ENCODE results near the gene TBC1D13. TPM values are rescaled to one million over a fixed set of nuclear protein-coding genes. Genes with fewer than 3 reads are reported as not detected.
"Not testable (repeated sequence)": the region's sequence is repeated elsewhere in the genome, so short reads cannot be mapped to it uniquely, and the experiment has no call there.

The TBC1D13 gene
- total RNA-seq, 2 experiments from 2014 or later: 26.1 to 29.2 TPM

GRCh38 chr9:128771094-128771721, 15.8 kb upstream of the TBC1D13 start:
- POLR2A ChIA-PET: interaction anchor here (0.7 to 2.9 kb wide), 11 partner anchors 11 to 219 kb away, joined by 3 to 18 read pairs (median 4); partner anchors contain the start of genes ENDOG, PKN3, SPOUT1 and SPTAN1
- Mint-ChIP-seq H3K4me3 (peak overlapping the region; percentile 98), H3K4me1 (peaks cover 14% of the 10 kb centered on the region), H3K27ac (peak overlapping the region; percentile 97), H3K27me3 (no peaks in the 10 kb centered on the region), H3K36me3 (no peaks in the 10 kb centered on the region), H3K9me3 (no peaks in the 10 kb centered on the region)
- DNase-seq: no peak
- peak; percentile 11 for ATAC-seq (ENCODE audit: low read depth)

GRCh38 chr9:128771745-128772519, 15.1 kb upstream of the TBC1D13 start, which contains the start of gene ZER1:
Gene ZER1, minus strand, starts transcription at chr9:128771927. Its CDS starts 16,362 bp downstream, at chr9:128755565.
- no peaks in the 10 kb centered on the region for H3K9me3 Mint-ChIP-seq
- no peaks in the 10 kb centered on the region for H3K27me3 Mint-ChIP-seq
- H3K36me3 Mint-ChIP-seq: no peaks in the 10 kb centered on the region
- H3K27ac Mint-ChIP-seq: peak within 1 kb of the TSS; percentile 97
- peak within 1 kb of the TSS; percentile 98 for H3K4me3 Mint-ChIP-seq
- peak; percentile 98 for DNase-seq
- POLR2A ChIA-PET: interaction anchor here (0.7 to 2.9 kb wide), 10 partner anchors 14 to 854 kb away, joined by 3 to 18 read pairs (median 4); partner anchors contain the start of genes ENDOG, NTMT1, SPOUT1 and ZDHHC12
- ATAC-seq (ENCODE audit: low read depth): peak; percentile 90
- peaks cover 14% of the 10 kb centered on the region for H3K4me1 Mint-ChIP-seq

GRCh38 chr9:128773049-128773448, 14.0 kb upstream of the TBC1D13 start:
- no peaks in the 10 kb centered on the region for H3K27me3 Mint-ChIP-seq
- H3K36me3 Mint-ChIP-seq: no peaks in the 10 kb centered on the region
- ATAC-seq (ENCODE audit: low read depth) (no peak), DNase-seq (no peak)
- H3K4me1 Mint-ChIP-seq: peaks cover 14% of the 10 kb centered on the region
- no peaks in the 10 kb centered on the region for H3K9me3 Mint-ChIP-seq
- peak overlapping the region; percentile 28 for H3K4me3 Mint-ChIP-seq
- POLR2A ChIA-PET: interaction anchor here (0.7 to 2.9 kb wide), 3 partner anchors 15 to 853 kb away, joined by 3 to 18 read pairs (median 4); partner anchors contain the start of genes NTMT1 and ZDHHC12
- H3K27ac Mint-ChIP-seq: peak overlapping the region; percentile 64

- POLR2A ChIA-PET: interaction anchor here (0.7 kb wide), 1 partner anchor 91 kb away, joined by 3 read pairs; no protein-coding TSS in a partner anchor
These were observed 12.2 kb upstream of the TBC1D13 start for GRCh38 chr9:128774804-128775203.

GRCh38 chr9:128780093-128780492, 7.0 kb upstream of the TBC1D13 start:
- H3K27ac Mint-ChIP-seq; H3K36me3 Mint-ChIP-seq; ATAC-seq (ENCODE audit: low read depth); H3K27me3 Mint-ChIP-seq; POLR2A ChIA-PET; H3K9me3 Mint-ChIP-seq; H3K4me3 Mint-ChIP-seq; DNase-seq; H3K4me1 Mint-ChIP-seq: not testable (repeated sequence)

More at GRCh38 chr9:128774804-128775203, 12.2 kb upstream of the TBC1D13 start:
- H3K27me3 Mint-ChIP-seq: no peaks in the 10 kb centered on the region
- no peak overlapping the region for H3K27ac Mint-ChIP-seq
- H3K9me3 Mint-ChIP-seq: no peaks in the 10 kb centered on the region
- no peaks in the 10 kb centered on the region for H3K36me3 Mint-ChIP-seq
- no peak for ATAC-seq (ENCODE audit: low read depth)
- no peak for DNase-seq
- no peak overlapping the region for H3K4me3 Mint-ChIP-seq
- H3K4me1 Mint-ChIP-seq: peaks cover 12% of the 10 kb centered on the region

- ATAC-seq (ENCODE audit: low read depth) (no peak), DNase-seq (no peak)
- H3K4me3 Mint-ChIP-seq: no peak overlapping the region
- H3K27me3 Mint-ChIP-seq: no peaks in the 10 kb centered on the region
- H3K27ac Mint-ChIP-seq: no peak overlapping the region
- no peaks in the 10 kb centered on the region for H3K9me3 Mint-ChIP-seq
- POLR2A ChIA-PET: interaction anchor here (1.0 to 1.4 kb wide), 2 partner anchors 10 to 57 kb away, joined by 3 read pairs; no protein-coding TSS in a partner anchor
- no peaks in the 10 kb centered on the region for H3K36me3 Mint-ChIP-seq
- peaks cover 3% of the 10 kb centered on the region for H3K4me1 Mint-ChIP-seq
These were observed 5.6 kb upstream of the TBC1D13 start for GRCh38 chr9:128781187-128782070.

- Mint-ChIP-seq H3K27ac (no peak overlapping the region), H3K9me3 (no peaks in the 10 kb centered on the region), H3K4me1 (peaks cover 4% of the 10 kb centered on the region), H3K36me3 (no peaks in the 10 kb centered on the region), H3K27me3 (no peaks in the 10 kb centered on the region), H3K4me3 (no peak overlapping the region)
- ATAC-seq (ENCODE audit: low read depth) (no peak), DNase-seq (no peak)
- POLR2A ChIA-PET: interaction anchor here (1.4 kb wide), 1 partner anchor 12 kb away, joined by 3 read pairs; no protein-coding TSS in a partner anchor
These were observed 4.4 kb upstream of the TBC1D13 start for GRCh38 chr9:128782669-128783068.

GRCh38 chr9:128785427-128785826, 1.6 kb upstream of the TBC1D13 start:
- no peaks in the 10 kb centered on the region for H3K27me3 Mint-ChIP-seq
- POLR2A ChIA-PET: no interaction called here
- peaks cover 8% of the 10 kb centered on the region for H3K4me1 Mint-ChIP-seq

GRCh38 chr9:128787659-128788058, 606 bp downstream of the TBC1D13 start:
- no peak for DNase-seq
- no peak for ATAC-seq (ENCODE audit: low read depth)
- peaks cover 5% of the 10 kb centered on the region for H3K4me1 Mint-ChIP-seq
- no peaks in the 10 kb centered on the region for H3K27me3 Mint-ChIP-seq
- POLR2A ChIA-PET: interaction anchor here (0.6 to 2.1 kb wide), 5 partner anchors 16 to 136 kb away, joined by 3 to 18 read pairs (median 5); partner anchors contain the start of genes ENDOG, ZDHHC12 and ZER1
- peak overlapping the region; percentile 100 for H3K4me3 Mint-ChIP-seq
- peak overlapping the region; percentile 96 for H3K27ac Mint-ChIP-seq
- peaks cover 2% of the 10 kb centered on the region for H3K36me3 Mint-ChIP-seq
- H3K9me3 Mint-ChIP-seq: no peaks in the 10 kb centered on the region

More at GRCh38 chr9:128785427-128785826, 1.6 kb upstream of the TBC1D13 start:
- Mint-ChIP-seq H3K9me3 (no peaks in the 10 kb centered on the region), H3K27ac (no peak overlapping the region), H3K36me3 (peaks cover 2% of the 10 kb centered on the region), H3K4me3 (no peak overlapping the region)
- DNase-seq (no peak), ATAC-seq (ENCODE audit: low read depth) (no peak)

GRCh38 chr9:128788445-128788844, 1.4 kb downstream of the TBC1D13 start:
- Mint-ChIP-seq H3K4me3 (peak overlapping the region; percentile 100), H3K9me3 (no peaks in the 10 kb centered on the region), H3K36me3 (peaks cover 5% of the 10 kb centered on the region), H3K27me3 (no peaks in the 10 kb centered on the region), H3K4me1 (peaks cover 5% of the 10 kb centered on the region), H3K27ac (peak overlapping the region; percentile 33)
- DNase-seq (no peak), ATAC-seq (ENCODE audit: low read depth) (no peak)
- POLR2A ChIA-PET: interaction anchor here (0.6 to 2.1 kb wide), 5 partner anchors 17 to 136 kb away, joined by 3 to 18 read pairs (median 5); partner anchors contain the start of genes ENDOG, ZDHHC12 and ZER1

- H3K36me3 Mint-ChIP-seq: peaks cover 7% of the 10 kb centered on the region
- no peak for DNase-seq
- POLR2A ChIA-PET: no interaction called here
- no peak overlapping the region for H3K27ac Mint-ChIP-seq
- peaks cover 7% of the 10 kb centered on the region for H3K4me1 Mint-ChIP-seq
- no peak overlapping the region for H3K4me3 Mint-ChIP-seq
- no peak for ATAC-seq (ENCODE audit: low read depth)
- H3K9me3 Mint-ChIP-seq: no peaks in the 10 kb centered on the region
- H3K27me3 Mint-ChIP-seq: no peaks in the 10 kb centered on the region
These were observed 3.5 kb downstream of the TBC1D13 start for GRCh38 chr9:128790536-128790935.

GRCh38 chr9:128792134-128792533, 5.1 kb downstream of the TBC1D13 start:
- H3K9me3 Mint-ChIP-seq: no peaks in the 10 kb centered on the region
- H3K4me3 Mint-ChIP-seq: no peak overlapping the region
- H3K27me3 Mint-ChIP-seq: no peaks in the 10 kb centered on the region
- DNase-seq (no peak), ATAC-seq (ENCODE audit: low read depth) (no peak)
- POLR2A ChIA-PET: interaction anchor here (0.8 to 1.0 kb wide), 2 partner anchors 21 to 26 kb away, joined by 3 read pairs; partner anchors contain the start of gene ENDOG
- peaks cover 6% of the 10 kb centered on the region for H3K4me1 Mint-ChIP-seq
- H3K36me3 Mint-ChIP-seq: peaks cover 7% of the 10 kb centered on the region
- H3K27ac Mint-ChIP-seq: no peak overlapping the region

All from activated naive CD8-positive, alpha-beta T cell treated with anti-CD3 and anti-CD28 coated beads, Interleukin-2, amount 10 ng/mL, durations not matched to agents 7 days and 5 days (primary cell).